ENCODE measurements around the gene IFNG.
"Not testable (repeated sequence)": the region's sequence is repeated elsewhere in the genome, so short reads cannot be mapped to it uniquely, and the experiment has no call there.

Gene IFNG

GRCh38 chr12:68180792-68181744 is 21.5 kb upstream of the IFNG start:
- no peaks in the 10 kb centered on the region for H3K27me3 ChIP-seq (ENCODE audit: low read depth, low read length)

GRCh38 chr12:68178774-68179439 is 19.4 kb upstream of the IFNG start:
- H3K36me3 ChIP-seq (ENCODE audit: control insufficient read depth in 1 of 2, insufficient read depth in 2 of 2, low read length in 2 of 2): no peaks in the 10 kb centered on the region
- no peaks in the 10 kb centered on the region for H3K4me1 ChIP-seq (ENCODE audit: control insufficient read depth in 1 of 2, insufficient read depth in 2 of 2, low read length in 2 of 2)
- no peaks in the 10 kb centered on the region for H3K9me3 ChIP-seq (ENCODE audit: control insufficient read depth in 1 of 2, low read length in 2 of 2)
- no peak overlapping the region for H3K4me3 ChIP-seq (ENCODE audit: low read depth in 1 of 2, low read length in 2 of 2)
- H3K27me3 ChIP-seq (ENCODE audit: low read depth, low read length): no peaks in the 10 kb centered on the region
- H3K27ac ChIP-seq (ENCODE audit: low read length): no peak overlapping the region

More at GRCh38 chr12:68180792-68181744, 21.5 kb upstream of the IFNG start:
- Histone ChIP-seq H3K36me3 (ENCODE audit: control insufficient read depth in 1 of 2, insufficient read depth in 2 of 2, low read length in 2 of 2) (no peaks in the 10 kb centered on the region), H3K9me3 (ENCODE audit: control insufficient read depth in 1 of 2, low read length in 2 of 2) (no peaks in the 10 kb centered on the region), H3K4me1 (ENCODE audit: control insufficient read depth in 1 of 2, insufficient read depth in 2 of 2, low read length in 2 of 2) (no peaks in the 10 kb centered on the region), H3K4me3 (ENCODE audit: low read depth in 1 of 2, low read length in 2 of 2) (no peak overlapping the region), H3K27ac (ENCODE audit: low read length) (no peak overlapping the region)

- H3K4me1 ChIP-seq (ENCODE audit: control insufficient read depth in 1 of 2, insufficient read depth in 2 of 2, low read length in 2 of 2): no peaks in the 10 kb centered on the region
- no peak overlapping the region for H3K27ac ChIP-seq (ENCODE audit: low read length)
- H3K9me3 ChIP-seq (ENCODE audit: control insufficient read depth in 1 of 2, low read length in 2 of 2): no peaks in the 10 kb centered on the region
- no peaks in the 10 kb centered on the region for H3K27me3 ChIP-seq (ENCODE audit: low read depth, low read length)
- H3K36me3 ChIP-seq (ENCODE audit: control insufficient read depth in 1 of 2, insufficient read depth in 2 of 2, low read length in 2 of 2): no peaks in the 10 kb centered on the region
- no peak overlapping the region for H3K4me3 ChIP-seq (ENCODE audit: low read depth in 1 of 2, low read length in 2 of 2)
These were observed 18.6 kb upstream of the IFNG start for GRCh38 chr12:68178184-68178583.

GRCh38 chr12:68177562-68177961 is 18.0 kb upstream of the IFNG start:
- Histone ChIP-seq H3K4me1 (ENCODE audit: control insufficient read depth in 1 of 2, insufficient read depth in 2 of 2, low read length in 2 of 2) (no peaks in the 10 kb centered on the region), H3K4me3 (ENCODE audit: low read depth in 1 of 2, low read length in 2 of 2) (no peak overlapping the region), H3K9me3 (ENCODE audit: control insufficient read depth in 1 of 2, low read length in 2 of 2) (no peaks in the 10 kb centered on the region), H3K27ac (ENCODE audit: low read length) (no peak overlapping the region), H3K27me3 (ENCODE audit: low read depth, low read length) (no peaks in the 10 kb centered on the region), H3K36me3 (ENCODE audit: control insufficient read depth in 1 of 2, insufficient read depth in 2 of 2, low read length in 2 of 2) (no peaks in the 10 kb centered on the region)

- no peaks in the 10 kb centered on the region for H3K36me3 ChIP-seq (ENCODE audit: control insufficient read depth in 1 of 2, insufficient read depth in 2 of 2, low read length in 2 of 2)
- H3K4me1 ChIP-seq (ENCODE audit: control insufficient read depth in 1 of 2, insufficient read depth in 2 of 2, low read length in 2 of 2): no peaks in the 10 kb centered on the region
- no peak overlapping the region for H3K4me3 ChIP-seq (ENCODE audit: low read depth in 1 of 2, low read length in 2 of 2)
- no peaks in the 10 kb centered on the region for H3K27me3 ChIP-seq (ENCODE audit: low read depth, low read length)
- H3K27ac ChIP-seq (ENCODE audit: low read length): no peak overlapping the region
- no peaks in the 10 kb centered on the region for H3K9me3 ChIP-seq (ENCODE audit: control insufficient read depth in 1 of 2, low read length in 2 of 2)
These were observed 16.7 kb upstream of the IFNG start for GRCh38 chr12:68176257-68176656.

GRCh38 chr12:68175557-68176061 is 16.1 kb upstream of the IFNG start:
- no peaks in the 10 kb centered on the region for H3K27me3 ChIP-seq (ENCODE audit: low read depth, low read length)
- no peak overlapping the region for H3K4me3 ChIP-seq (ENCODE audit: low read depth in 1 of 2, low read length in 2 of 2)
- no peaks in the 10 kb centered on the region for H3K36me3 ChIP-seq (ENCODE audit: control insufficient read depth in 1 of 2, insufficient read depth in 2 of 2, low read length in 2 of 2)
- no peaks in the 10 kb centered on the region for H3K9me3 ChIP-seq (ENCODE audit: control insufficient read depth in 1 of 2, low read length in 2 of 2)
- H3K4me1 ChIP-seq (ENCODE audit: control insufficient read depth in 1 of 2, insufficient read depth in 2 of 2, low read length in 2 of 2): no peaks in the 10 kb centered on the region
- no peak overlapping the region for H3K27ac ChIP-seq (ENCODE audit: low read length)

GRCh38 chr12:68174761-68175160 is 15.2 kb upstream of the IFNG start:
- not testable (repeated sequence) for H3K4me1 ChIP-seq (ENCODE audit: control insufficient read depth in 1 of 2, insufficient read depth in 2 of 2, low read length in 2 of 2); H3K36me3 ChIP-seq (ENCODE audit: control insufficient read depth in 1 of 2, insufficient read depth in 2 of 2, low read length in 2 of 2); H3K4me3 ChIP-seq (ENCODE audit: low read depth in 1 of 2, low read length in 2 of 2)

GRCh38 chr12:68173792-68174191 is 14.3 kb upstream of the IFNG start:
- H3K36me3 ChIP-seq (ENCODE audit: control insufficient read depth in 1 of 2, insufficient read depth in 2 of 2, low read length in 2 of 2): no peaks in the 10 kb centered on the region
- H3K9me3 ChIP-seq (ENCODE audit: control insufficient read depth in 1 of 2, low read length in 2 of 2): no peaks in the 10 kb centered on the region
- H3K27ac ChIP-seq (ENCODE audit: low read length): no peak overlapping the region
- H3K4me3 ChIP-seq (ENCODE audit: low read depth in 1 of 2, low read length in 2 of 2): no peak overlapping the region
- H3K27me3 ChIP-seq (ENCODE audit: low read depth, low read length): no peaks in the 10 kb centered on the region
- no peaks in the 10 kb centered on the region for H3K4me1 ChIP-seq (ENCODE audit: control insufficient read depth in 1 of 2, insufficient read depth in 2 of 2, low read length in 2 of 2)

More at GRCh38 chr12:68174761-68175160, 15.2 kb upstream of the IFNG start:
- H3K27me3 ChIP-seq (ENCODE audit: low read depth, low read length); H3K9me3 ChIP-seq (ENCODE audit: control insufficient read depth in 1 of 2, low read length in 2 of 2); H3K27ac ChIP-seq (ENCODE audit: low read length): not testable (repeated sequence)

- Histone ChIP-seq H3K27me3 (ENCODE audit: low read depth, low read length) (no peaks in the 10 kb centered on the region), H3K4me3 (ENCODE audit: low read depth in 1 of 2, low read length in 2 of 2) (no peak overlapping the region), H3K27ac (ENCODE audit: low read length) (no peak overlapping the region), H3K36me3 (ENCODE audit: control insufficient read depth in 1 of 2, insufficient read depth in 2 of 2, low read length in 2 of 2) (no peaks in the 10 kb centered on the region), H3K9me3 (ENCODE audit: control insufficient read depth in 1 of 2, low read length in 2 of 2) (no peaks in the 10 kb centered on the region), H3K4me1 (ENCODE audit: control insufficient read depth in 1 of 2, insufficient read depth in 2 of 2, low read length in 2 of 2) (no peaks in the 10 kb centered on the region)
These were observed 11.2 kb upstream of the IFNG start for GRCh38 chr12:68170726-68171125.

GRCh38 chr12:68169213-68169889 is 9.8 kb upstream of the IFNG start:
- Histone ChIP-seq H3K27ac (ENCODE audit: low read length) (no peak overlapping the region), H3K4me1 (ENCODE audit: control insufficient read depth in 1 of 2, insufficient read depth in 2 of 2, low read length in 2 of 2) (no peaks in the 10 kb centered on the region), H3K27me3 (ENCODE audit: low read depth, low read length) (no peaks in the 10 kb centered on the region), H3K9me3 (ENCODE audit: control insufficient read depth in 1 of 2, low read length in 2 of 2) (no peaks in the 10 kb centered on the region), H3K4me3 (ENCODE audit: low read depth in 1 of 2, low read length in 2 of 2) (no peak overlapping the region), H3K36me3 (ENCODE audit: control insufficient read depth in 1 of 2, insufficient read depth in 2 of 2, low read length in 2 of 2) (no peaks in the 10 kb centered on the region)

GRCh38 chr12:68166317-68166831 is 6.8 kb upstream of the IFNG start:
- no peaks in the 10 kb centered on the region for H3K27me3 ChIP-seq (ENCODE audit: low read depth, low read length)
- H3K27ac ChIP-seq (ENCODE audit: low read length): no peak overlapping the region
- H3K4me3 ChIP-seq (ENCODE audit: low read depth in 1 of 2, low read length in 2 of 2): no peak overlapping the region
- no peaks in the 10 kb centered on the region for H3K36me3 ChIP-seq (ENCODE audit: control insufficient read depth in 1 of 2, insufficient read depth in 2 of 2, low read length in 2 of 2)
- no peaks in the 10 kb centered on the region for H3K4me1 ChIP-seq (ENCODE audit: control insufficient read depth in 1 of 2, insufficient read depth in 2 of 2, low read length in 2 of 2)
- H3K9me3 ChIP-seq (ENCODE audit: control insufficient read depth in 1 of 2, low read length in 2 of 2): no peaks in the 10 kb centered on the region
